ENCODE results near the gene RIBC2. TPM values are rescaled to one million over a fixed set of nuclear protein-coding genes. Genes with fewer than 3 reads are reported as not detected.

The RIBC2 gene
- total and polyA plus RNA-seq, 4 donors: 0.25 to 1.5 TPM; not detected in 2

DNA sequence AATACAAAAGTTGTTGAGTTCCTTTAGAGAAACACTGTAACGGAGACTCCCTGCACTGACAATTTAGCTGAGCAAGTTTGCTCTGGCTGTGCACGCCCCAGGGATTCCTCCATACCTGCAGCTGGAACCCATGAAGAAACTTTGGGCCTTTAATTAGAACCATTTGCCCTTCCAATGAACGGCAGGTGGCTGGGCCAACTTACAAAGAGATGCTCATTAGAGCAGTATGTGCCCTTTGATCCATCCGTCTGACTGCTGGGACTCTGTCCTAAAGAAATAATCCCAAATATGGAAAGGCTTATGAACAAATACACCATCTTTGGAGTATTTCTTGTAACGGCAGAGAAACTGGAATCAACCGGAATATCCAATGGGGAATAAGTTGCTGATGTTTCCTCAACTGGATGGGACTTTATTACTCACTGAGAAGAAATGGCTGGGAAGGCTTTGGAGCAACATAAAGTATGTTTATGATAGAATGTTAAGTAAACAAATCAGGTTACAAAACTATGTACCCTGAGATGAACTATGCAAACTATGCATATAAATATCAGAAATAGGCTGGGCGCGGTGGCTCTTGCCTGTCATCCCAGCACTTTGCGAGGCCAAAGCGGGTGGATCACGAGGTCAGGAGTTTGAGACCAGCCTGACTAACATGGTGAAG is 64.7 kb downstream of the RIBC2 start:
- Histone ChIP-seq H3K27ac (ENCODE audit: low read depth in 1 of 2, low read length in 2 of 2) (no peak overlapping the region), H3K9ac (ENCODE audit: low read depth in 1 of 2, low read length in 2 of 2) (no peak overlapping the region), H3K9me3 (ENCODE audit: control insufficient read depth in 4 of 4, low read length in 3 of 4) (no peaks in the 10 kb centered on the region), H3K36me3 (ENCODE audit: control insufficient read depth in 4 of 4, insufficient read depth in 3 of 4, low read depth in 1 of 4, low read length in 3 of 4) (no peaks in the 10 kb centered on the region), H3K27me3 (ENCODE audit: control insufficient read depth in 4 of 4, insufficient read depth in 4 of 4, low read length in 3 of 4) (peaks cover 0 to 2% (median 0%) of the 10 kb centered on the region in 4 donors), H3K4me3 (ENCODE audit: low read depth in 1 of 3, low read length in 3 of 3) (no peak overlapping the region), H3K4me1 (ENCODE audit: control insufficient read depth in 4 of 4, insufficient read depth in 4 of 4, low read length in 3 of 4) (no peaks in the 10 kb centered on the region)
- 85% methylated on average over 11 of the region's 11 CpGs for WGBS
- DNase-seq (ENCODE audit: low spot score): no peak
- TF ChIP-seq HNF4A (conservative IDR thresholded peaks at IDR 0.05): no peak
- no peak for TF ChIP-seq SP1 (IDR thresholded peaks at IDR 0.05)
- TF ChIP-seq RAD21 (IDR thresholded peaks at IDR 0.05): no peak
- no peak for TF ChIP-seq HNF4G (IDR thresholded peaks at IDR 0.05)
- TF ChIP-seq GABPA (IDR thresholded peaks at IDR 0.05 in 1 of 2, conservative IDR thresholded peaks at IDR 0.05 in 1 of 2): no peak
- no peak for TF ChIP-seq JUND (IDR thresholded peaks at IDR 0.05)
- no peak for TF ChIP-seq ZBTB33 (IDR thresholded peaks at IDR 0.05)
- TF ChIP-seq MAX (IDR thresholded peaks at IDR 0.05): no peak
- TF ChIP-seq NR2F2 (IDR thresholded peaks at IDR 0.05): no peak
- TF ChIP-seq, protein P1, sequence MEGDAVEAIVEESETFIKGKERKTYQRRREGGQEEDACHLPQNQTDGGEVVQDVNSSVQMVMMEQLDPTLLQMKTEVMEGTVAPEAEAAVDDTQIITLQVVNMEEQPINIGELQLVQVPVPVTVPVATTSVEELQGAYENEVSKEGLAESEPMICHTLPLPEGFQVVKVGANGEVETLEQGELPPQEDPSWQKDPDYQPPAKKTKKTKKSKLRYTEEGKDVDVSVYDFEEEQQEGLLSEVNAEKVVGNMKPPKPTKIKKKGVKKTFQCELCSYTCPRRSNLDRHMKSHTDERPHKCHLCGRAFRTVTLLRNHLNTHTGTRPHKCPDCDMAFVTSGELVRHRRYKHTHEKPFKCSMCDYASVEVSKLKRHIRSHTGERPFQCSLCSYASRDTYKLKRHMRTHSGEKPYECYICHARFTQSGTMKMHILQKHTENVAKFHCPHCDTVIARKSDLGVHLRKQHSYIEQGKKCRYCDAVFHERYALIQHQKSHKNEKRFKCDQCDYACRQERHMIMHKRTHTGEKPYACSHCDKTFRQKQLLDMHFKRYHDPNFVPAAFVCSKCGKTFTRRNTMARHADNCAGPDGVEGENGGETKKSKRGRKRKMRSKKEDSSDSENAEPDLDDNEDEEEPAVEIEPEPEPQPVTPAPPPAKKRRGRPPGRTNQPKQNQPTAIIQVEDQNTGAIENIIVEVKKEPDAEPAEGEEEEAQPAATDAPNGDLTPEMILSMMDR (IDR thresholded peaks at IDR 0.05; ENCODE audit: low read depth, low read length, missing input control): no peak
- TF ChIP-seq EGR1 (IDR thresholded peaks at IDR 0.05; ENCODE audit: low read depth in 2 of 2): no peak
- no peak for TF ChIP-seq RXRA (IDR thresholded peaks at IDR 0.05)
- TF ChIP-seq FOXA2 (IDR thresholded peaks at IDR 0.05): no peak
- TF ChIP-seq ATF3 (IDR thresholded peaks at IDR 0.05): no peak
- TF ChIP-seq YY1 (IDR thresholded peaks at IDR 0.05): no peak

DNA sequence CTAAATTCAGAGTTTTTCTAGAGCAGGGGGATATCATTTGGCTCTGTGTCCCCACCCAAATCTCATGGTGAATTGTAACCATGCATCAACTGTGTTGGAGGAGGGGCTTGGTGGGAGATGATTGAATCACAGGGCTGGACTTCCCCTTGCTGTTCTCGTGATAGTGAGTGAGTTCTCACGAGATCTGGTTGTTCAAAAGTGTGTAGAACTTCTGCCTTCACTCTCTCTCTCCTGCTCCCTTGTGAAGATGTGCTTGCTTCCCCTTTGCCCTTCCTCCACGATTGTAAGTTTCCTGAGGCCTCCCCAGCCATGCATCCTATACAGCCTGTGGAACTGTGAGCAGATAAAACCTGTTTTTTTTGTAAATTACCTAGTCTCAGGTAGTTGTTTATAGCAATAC is 67.2 kb downstream of the RIBC2 start:
- DNase-seq (ENCODE audit: low spot score): no peak
- Histone ChIP-seq H3K27me3 (ENCODE audit: control insufficient read depth in 4 of 4, insufficient read depth in 4 of 4, low read length in 3 of 4) (peaks cover 0 to 2% (median 0%) of the 10 kb centered on the region in 4 donors), H3K27ac (ENCODE audit: low read depth in 1 of 2, low read length in 2 of 2) (no peak overlapping the region), H3K36me3 (ENCODE audit: control insufficient read depth in 4 of 4, insufficient read depth in 3 of 4, low read depth in 1 of 4, low read length in 3 of 4) (no peaks in the 10 kb centered on the region), H3K9me3 (ENCODE audit: control insufficient read depth in 4 of 4, low read length in 3 of 4) (no peaks in the 10 kb centered on the region), H3K4me1 (ENCODE audit: control insufficient read depth in 4 of 4, insufficient read depth in 4 of 4, low read length in 3 of 4) (no peaks in the 10 kb centered on the region), H3K4me3 (ENCODE audit: low read depth in 1 of 3, low read length in 3 of 3) (no peak overlapping the region), H3K9ac (ENCODE audit: low read depth in 1 of 2, low read length in 2 of 2) (no peak overlapping the region)
- 86% methylated on average over 3 of the region's 3 CpGs for WGBS
- TF ChIP-seq SP1 (IDR thresholded peaks at IDR 0.05) (no peak), ATF3 (IDR thresholded peaks at IDR 0.05) (no peak), TAF1 (conservative IDR thresholded peaks at IDR 0.05) (no peak)
- TF ChIP-seq, protein P1 (IDR thresholded peaks at IDR 0.05; ENCODE audit: low read depth, low read length, missing input control): no peak
